NCI-H128 (cell line): ENCODE results near the gene LAMA3.

Experiments used
- DNase-seq: peaks from one replicate; lab custom pipeline; 2025; ENCODE audit not compliant: unreplicated experiment; lab: John Stamatoyannopoulos, UW

LAMA3 gene

DNA sequence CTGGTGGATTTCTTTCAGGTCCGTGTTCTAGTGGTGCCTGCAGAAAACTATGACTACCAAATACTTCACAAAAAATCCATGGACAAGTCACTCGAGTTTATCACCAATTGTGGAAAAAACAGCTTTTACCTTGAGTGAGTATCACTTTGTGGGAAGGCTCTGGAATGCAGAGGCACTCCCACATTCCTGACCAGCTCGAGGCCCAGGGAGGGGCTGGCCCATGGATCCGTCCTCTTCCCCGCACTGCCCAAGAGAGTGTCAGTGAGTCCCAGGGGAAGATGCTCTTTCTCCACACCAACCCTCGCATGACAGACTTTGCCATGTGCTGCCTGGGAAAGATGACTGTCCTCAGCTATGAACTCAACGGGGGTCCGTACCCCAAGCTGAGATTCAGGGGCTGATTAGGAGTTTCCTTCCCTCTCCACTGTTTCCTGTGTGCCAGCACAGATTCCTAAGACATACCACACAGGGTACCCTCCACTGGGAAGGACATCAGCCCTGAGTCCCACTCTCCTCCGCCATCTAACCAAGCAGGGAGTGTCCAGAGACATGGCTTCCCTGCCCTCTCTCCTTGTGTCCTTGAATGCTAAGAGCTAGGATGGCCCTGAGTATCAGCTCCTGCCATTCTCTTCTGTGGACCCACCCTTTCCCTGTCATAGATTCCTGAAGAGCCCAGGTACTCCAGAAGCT is 155.9 kb downstream of the LAMA3 start:
- DNase-seq: no peak

DNA sequence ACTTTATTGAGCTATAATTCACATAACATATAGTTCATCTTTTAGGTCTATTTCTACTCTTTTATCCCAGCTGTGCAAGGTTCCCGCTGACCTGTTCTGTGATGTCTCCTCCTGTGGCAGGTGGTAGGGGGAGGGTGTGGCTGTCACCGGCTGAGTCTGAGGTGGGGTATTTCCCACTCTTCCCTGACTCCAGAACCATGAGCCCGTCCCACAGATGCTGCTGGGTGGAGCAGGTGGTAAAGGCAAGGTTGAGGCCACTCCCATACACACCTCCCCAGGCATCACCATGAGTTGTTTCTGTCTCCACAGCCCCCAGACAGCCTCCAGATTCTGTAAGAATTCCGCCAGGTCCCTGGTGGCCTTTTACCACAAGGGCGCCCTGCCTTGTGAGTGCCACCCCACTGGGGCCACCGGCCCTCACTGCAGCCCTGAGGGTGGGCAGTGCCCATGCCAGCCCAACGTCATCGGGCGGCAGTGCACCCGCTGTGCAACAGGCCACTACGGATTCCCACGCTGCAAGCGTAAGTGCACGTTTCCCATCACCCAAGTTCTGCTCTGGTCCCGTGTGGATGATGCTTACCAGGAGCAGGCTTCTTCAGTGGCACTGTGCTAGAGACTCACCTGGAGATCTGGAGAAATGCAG is 156.9 kb downstream of the LAMA3 start:
- DNase-seq: no peak

DNA sequence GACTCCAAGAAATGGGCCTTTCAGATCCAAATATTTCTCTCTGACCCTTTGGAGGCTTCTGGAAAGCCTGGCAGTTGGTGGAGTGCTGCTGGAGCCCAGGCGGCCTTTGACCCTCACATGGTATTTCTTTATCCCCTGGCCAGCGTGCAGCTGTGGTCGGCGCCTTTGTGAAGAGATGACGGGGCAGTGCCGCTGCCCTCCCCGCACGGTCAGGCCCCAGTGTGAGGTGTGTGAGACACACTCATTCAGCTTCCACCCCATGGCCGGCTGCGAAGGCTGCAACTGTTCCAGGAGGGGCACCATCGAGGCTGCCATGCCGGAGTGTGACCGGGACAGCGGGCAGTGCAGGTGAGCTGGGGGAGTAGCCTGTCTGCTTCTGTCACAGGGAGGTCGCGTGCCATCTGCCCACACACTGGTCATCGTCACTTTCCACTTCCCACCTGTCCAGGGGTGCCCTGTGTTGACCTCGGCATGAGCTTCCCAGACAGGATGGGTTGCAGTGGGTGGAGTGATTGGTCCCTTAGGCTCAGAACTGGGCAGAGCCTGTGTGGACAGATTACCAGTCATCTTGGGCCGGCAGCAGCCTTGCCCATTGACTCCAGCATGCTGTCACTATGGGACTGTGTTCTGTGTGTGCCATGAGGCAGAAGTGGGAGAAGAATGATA is 158.2 kb downstream of the LAMA3 start:
- DNase-seq: no peak

- DNase-seq: no peak
These were observed 159.9 kb downstream of the LAMA3 start for GRCh38 chr18:23849141-23849540.

DNA sequence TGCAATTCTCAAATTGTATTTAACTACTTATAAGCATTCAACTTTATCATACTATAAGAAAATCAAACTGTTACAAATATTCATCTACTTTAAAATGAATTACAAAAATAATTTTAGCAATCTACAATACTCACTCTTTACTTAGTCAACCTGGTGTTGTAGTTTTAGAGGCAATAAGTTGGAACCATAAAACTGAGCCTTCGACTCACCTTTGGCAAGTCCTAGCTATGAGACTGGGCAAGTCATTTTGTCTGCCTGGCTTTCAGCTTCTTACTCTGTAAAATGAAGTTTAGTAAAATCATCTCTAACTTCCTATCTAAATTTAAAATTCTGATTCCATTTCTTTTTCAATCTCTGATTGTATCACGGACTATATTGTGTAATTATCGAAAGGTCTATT is 161.0 kb downstream of the LAMA3 start:
- DNase-seq: no peak

DNA sequence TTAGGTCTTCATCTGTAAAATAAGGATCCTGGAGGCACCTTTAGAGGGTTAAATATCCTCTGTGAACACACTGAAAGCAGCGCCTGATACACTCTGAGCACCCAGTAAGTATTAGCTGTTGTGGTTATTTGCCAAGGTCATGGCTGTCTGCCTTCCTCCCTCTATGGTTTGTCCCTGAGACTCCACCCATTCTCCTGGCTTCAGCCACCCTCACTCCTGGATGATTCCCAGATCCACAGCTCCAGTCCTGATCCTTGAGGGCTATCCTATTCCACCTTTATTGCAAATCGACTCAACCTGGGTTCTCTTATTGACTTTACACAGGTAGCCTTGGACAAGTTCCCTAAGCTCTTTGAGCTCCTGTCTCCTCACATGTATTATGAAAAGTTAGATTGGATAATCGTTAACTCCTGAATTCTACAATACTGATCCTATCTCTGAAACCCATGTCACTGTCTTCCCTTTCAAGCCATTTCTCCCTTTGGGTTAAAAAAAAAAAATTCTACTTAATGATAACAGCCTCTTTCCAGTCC is 162.3 kb downstream of the LAMA3 start:
- DNase-seq: no peak

- DNase-seq: no peak
These were observed 163.2 kb downstream of the LAMA3 start for GRCh38 chr18:23852236-23853045.

DNA sequence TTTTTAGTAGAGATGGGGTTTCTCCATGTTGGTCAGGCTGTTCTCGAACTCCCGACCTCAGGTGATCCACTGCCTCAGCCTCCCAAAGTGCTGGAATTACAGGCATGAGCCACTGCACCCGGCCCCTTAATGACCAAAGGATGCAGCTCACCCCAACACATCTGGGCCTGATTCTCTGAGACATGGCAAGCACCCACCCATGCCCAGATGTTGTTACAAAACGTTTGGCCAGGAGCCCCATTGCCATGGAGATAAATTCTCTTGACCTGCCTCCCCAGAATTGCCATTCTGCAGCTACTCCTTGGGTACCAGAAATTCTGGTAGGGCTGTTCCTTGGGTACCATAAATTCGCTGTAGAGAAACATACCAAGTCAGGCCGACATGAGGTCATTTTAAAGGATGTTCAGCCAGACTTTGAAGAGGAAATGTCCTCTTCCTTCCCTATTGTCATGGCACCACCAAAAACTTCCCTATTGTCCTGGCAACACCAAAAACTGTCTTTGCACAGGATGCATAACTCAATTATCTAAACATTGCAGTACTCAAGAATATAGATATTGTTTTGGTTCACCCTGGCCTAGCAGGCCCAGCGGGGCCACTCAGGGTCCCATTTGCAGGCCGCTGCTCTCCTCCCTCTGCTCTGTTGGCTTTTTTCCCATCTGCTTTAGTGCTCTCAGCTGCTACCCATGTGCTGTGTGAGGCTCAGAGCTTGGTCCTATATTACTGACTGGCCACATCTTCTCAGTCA is 164.4 kb downstream of the LAMA3 start:
- DNase-seq: no peak

GRCh38 chr18:23855721-23856120 is 166.5 kb downstream of the LAMA3 start:
- no peak for DNase-seq

DNA sequence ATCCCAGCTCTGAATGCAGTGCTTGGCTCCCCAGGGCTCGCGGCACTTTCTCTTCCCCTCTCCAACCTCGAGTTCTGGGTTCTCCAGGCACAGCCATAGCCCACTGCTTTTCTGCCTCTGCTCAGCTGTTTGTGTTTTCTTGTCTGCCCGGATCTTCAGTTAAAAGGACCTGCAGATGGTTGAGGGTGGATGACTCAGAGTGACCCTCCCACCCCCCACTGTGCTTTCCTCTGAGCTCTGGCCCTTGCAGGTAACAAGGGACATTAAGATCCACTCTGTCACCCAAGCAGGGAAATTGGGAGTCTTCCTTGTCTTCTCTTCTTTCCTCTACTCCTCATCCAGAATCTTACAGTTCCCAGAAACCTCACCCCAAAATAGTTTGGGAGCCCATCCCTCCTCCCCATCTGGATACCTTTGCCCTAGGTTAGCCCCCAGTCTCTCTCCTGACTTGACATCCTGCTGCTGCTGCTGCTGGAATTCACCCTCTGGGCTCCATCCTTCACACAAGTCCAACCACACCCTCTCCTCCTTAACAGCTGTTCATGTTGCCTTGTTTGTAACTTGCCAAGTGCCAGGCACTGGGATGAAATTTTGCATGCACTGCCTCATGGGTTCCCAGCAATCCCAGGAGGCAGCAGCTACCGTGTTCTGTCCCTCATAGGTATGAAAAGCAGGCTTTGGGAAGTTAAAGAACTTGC is 167.4 kb downstream of the LAMA3 start:
- DNase-seq: no peak

- no peak for DNase-seq
These were observed 167.9 kb downstream of the LAMA3 start for GRCh38 chr18:23857164-23857552.

GRCh38 chr18:23857756-23858155 is 168.5 kb downstream of the LAMA3 start:
- DNase-seq: no peak

- no peak for DNase-seq
These were observed 170.4 kb downstream of the LAMA3 start for GRCh38 chr18:23859466-23860336.

DNA sequence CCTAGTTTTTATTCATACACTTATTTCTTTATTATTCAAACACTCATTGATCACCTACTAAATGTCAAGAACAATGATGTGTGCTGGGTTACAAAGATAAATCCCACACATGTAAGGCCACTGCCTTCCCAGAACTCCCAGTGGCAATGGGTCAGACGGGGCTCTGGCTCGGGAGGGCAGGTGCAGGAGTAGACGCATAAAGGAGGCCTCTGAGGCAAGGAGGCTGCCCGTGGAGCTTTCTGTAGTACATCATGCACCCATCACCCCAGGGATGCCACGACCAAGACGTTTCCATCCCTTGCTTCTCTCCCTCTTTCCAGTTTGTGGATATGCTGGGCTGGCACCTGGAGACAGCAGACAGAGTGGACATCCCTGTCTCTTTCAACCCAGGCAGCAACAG is 172.1 kb downstream of the LAMA3 start:
- DNase-seq: no peak

GRCh38 chr18:23861805-23862470 is 172.7 kb downstream of the LAMA3 start:
- no peak for DNase-seq

DNA sequence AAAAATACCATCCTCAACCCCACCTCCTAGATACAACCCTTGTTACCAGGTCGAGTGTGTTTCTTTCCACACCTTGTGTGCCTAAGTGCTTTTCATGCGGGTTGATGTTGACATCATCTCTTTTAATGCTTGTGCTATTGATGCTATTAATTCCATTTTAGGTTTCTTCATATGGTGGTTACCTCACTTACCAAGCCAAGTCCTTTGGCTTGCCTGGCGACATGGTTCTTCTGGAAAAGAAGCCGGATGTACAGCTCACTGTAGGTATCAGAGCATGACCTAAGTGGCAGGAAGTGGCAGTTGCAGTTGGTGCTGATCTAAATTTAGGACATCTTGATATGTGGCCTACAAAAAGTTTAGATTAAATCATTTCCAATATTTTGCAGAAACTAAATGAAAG is 175.4 kb downstream of the LAMA3 start:
- no peak for DNase-seq

- no peak for DNase-seq
These were observed 177.8 kb downstream of the LAMA3 start for GRCh38 chr18:23867006-23867405.

DNA sequence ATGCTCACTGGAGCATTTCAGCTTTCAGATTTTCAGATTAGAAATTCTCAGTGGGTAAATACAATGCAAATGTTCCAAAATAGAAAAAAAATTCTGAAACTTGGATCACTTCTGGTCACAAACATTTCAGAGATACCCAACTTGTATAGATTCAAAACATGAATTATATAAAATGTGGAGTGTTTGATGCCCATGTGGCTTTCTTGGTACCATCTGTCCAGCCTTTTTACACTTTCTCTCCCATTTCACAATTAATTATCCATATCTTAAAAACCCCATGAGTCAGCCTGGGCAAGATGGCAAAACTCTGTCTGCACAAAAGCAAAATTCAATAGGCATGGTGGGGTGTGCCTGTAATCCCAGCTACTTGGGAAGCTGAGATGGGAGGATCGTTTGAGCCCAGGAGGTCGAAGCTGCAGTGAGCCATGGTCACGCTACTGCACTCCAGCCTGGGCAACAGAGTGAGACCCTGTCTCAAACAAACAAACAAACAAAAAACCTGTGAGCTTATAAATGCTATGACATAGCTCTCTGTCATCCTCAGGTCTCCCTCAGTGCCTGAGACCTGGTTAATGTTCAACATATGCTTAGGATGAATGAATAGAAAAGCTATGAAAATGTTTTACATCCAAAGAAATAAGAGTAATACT is 179.0 kb downstream of the LAMA3 start:
- DNase-seq: no peak
